Measurements from ENCODE around the gene SBDS. TPM values are rescaled to one million over a fixed set of nuclear protein-coding genes. Genes with fewer than 3 reads are reported as not detected.
A peak's percentile ranks its signal among the peaks of the same experiment; 100 is the strongest.
"Not testable (repeated sequence)": the region's sequence is repeated elsewhere in the genome, so short reads cannot be mapped to it uniquely, and the experiment has no call there.

SBDS gene
- 100 to 1,000 TPM in 1 of 5 donors, 10 to 100 TPM in 4; 87.4 to 108 (median 88.9) TPM for polyA plus RNA-seq (ENCODE audit: insufficient read depth in 1 of 5, insufficient read length in 5 of 5, low replicate concordance in 1 of 5)
- long read RNA-seq, donor 1, transcript SBDS-201 (5 exons, 1,631 nt): major isoform, 33 of 56 reads
- long read RNA-seq, donor 1, partial matches to known transcripts: 23 of 56 reads
- long read RNA-seq, donor 1, other reads (novel, unspliced or antisense): 0 of 56 reads
- long read RNA-seq, donor 2, transcript SBDS-201 (5 exons, 1,631 nt): major isoform, 25 of 26 reads
- long read RNA-seq, donor 2, partial matches to known transcripts: 0 of 26 reads
- long read RNA-seq, donor 2, other reads (novel, unspliced or antisense): 0 of 26 reads
- long read RNA-seq, donor 3, transcript SBDS-201 (5 exons, 1,631 nt): major isoform, 18 of 18 reads
- long read RNA-seq, donor 3, partial matches to known transcripts: 0 of 18 reads
- long read RNA-seq, donor 3, other reads (novel, unspliced or antisense): 0 of 18 reads
- long read RNA-seq, donor 4, transcript SBDS-201 (5 exons, 1,631 nt): major isoform, 24 of 30 reads
- long read RNA-seq, donor 4, partial matches to known transcripts: 0 of 30 reads
- long read RNA-seq, donor 4, other reads (novel, unspliced or antisense): 6 of 30 reads
- long read RNA-seq, donor 5, transcript SBDS-201 (5 exons, 1,631 nt): major isoform, 41 of 66 reads
- long read RNA-seq, donor 5, partial matches to known transcripts: 25 of 66 reads
- long read RNA-seq, donor 5, other reads (novel, unspliced or antisense): 0 of 66 reads
- long read RNA-seq, donor 6, transcript SBDS-201 (5 exons, 1,631 nt): major isoform, 43 of 75 reads
- long read RNA-seq, donor 6, partial matches to known transcripts: 32 of 75 reads
- long read RNA-seq, donor 6, other reads (novel, unspliced or antisense): 0 of 75 reads
- long read RNA-seq, donor 7, transcript SBDS-201 (5 exons, 1,631 nt): major isoform, 22 of 22 reads
- long read RNA-seq, donor 7, partial matches to known transcripts: 0 of 22 reads
- long read RNA-seq, donor 7, other reads (novel, unspliced or antisense): 0 of 22 reads
- long read RNA-seq, donor 8, transcript SBDS-201 (5 exons, 1,631 nt): major isoform, 10 of 10 reads
- long read RNA-seq, donor 8, partial matches to known transcripts: 0 of 10 reads
- long read RNA-seq, donor 8, other reads (novel, unspliced or antisense): 0 of 10 reads

DNA sequence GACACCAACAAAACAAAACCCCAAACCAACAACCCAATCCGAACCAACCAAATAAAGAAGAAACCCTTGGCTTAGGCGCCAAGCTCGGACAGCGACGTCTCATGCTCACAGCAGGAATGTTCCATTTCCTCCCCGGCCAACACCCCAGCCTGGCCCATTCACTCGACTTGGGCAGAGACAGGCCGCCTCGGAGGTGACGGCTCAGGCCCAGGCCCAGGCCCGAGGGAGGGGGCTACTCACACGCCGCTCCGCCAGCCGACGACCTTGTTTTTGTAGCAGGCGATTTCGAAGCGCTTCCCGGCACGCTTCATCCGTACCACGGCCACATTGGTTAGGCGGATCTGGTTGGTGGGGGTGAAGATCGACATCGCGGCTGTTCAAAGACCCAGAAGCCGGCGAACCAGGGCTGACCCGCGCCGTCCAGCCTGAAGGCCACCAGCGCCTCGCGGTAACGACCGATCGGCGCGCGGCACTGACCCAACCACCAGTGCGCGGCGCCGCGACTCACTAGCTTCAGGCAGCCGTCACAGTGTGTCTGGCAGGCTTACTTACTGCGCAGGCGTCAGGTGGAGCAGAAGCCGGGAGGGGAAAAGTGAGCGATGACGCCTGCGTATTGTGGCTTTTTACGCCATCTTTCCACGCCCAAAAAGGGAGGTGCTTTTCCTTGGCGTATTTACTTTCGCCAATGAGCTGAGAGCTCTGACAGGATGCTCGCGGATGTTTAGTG lies at the start of gene SBDS:
Gene SBDS (minus strand): TSS at position 537 of the 727 bp plus-strand sequence. CDS start 169 bp downstream, at position 368.
- peak; percentile 95 to 97 for DNase-seq

DNA sequence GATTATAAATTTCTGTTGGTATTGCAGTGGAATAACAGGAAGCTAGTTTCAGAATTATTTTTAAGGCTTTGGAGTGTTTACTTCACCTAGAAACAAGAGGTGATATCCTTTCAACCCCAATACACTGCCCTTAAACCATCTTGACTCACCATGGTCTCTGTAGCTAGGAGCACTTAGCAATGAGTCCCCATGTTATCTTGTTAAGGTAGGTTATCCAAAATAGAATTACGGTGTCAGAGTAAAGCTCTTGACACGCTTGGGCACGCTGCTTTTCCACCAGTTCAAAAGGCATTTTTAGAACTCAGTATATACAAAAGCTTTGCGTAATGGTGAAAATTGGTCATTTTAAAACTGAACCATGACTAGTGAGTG lies 48.2 kb upstream of the SBDS start:
- DNase-seq: not testable (repeated sequence)

DNA sequence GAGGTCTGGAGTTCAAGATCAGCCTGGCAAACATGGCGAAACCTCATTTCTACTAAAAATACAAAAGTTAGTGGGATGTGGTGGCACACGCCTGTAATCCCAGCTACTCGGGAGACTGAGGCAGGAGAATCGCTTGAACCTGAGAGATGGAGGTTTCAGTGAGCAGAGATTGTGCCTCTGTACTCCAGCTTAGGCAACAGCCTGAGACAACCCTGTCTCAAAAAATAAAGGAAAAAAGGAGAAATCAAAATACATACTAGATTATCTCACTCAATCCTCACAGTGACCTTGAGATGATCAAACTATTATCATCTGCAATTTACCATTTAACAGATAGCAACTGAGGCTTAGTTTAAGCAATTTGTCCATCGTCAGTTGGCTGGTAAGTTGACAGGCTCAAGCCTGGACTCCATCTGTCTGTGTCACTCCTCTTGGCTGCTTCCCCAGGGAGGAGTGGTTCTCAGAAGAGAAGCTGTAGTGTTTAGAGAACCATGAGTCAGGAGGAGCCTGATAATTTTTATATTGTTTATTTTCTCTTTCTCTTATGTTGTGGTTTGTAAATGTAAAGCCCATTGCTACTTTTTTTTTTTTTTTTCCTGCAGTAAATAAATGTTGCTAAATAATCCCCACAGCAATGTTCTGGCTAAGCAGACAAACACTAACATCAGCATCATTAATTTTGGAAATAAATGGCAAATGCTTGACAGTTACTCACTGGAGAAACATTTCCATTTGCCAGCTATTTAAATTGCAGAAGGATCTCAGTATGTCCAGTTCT lies 47.6 kb upstream of the SBDS start:
- peak in 1 of 2 donors; percentile 2 for DNase-seq

DNA sequence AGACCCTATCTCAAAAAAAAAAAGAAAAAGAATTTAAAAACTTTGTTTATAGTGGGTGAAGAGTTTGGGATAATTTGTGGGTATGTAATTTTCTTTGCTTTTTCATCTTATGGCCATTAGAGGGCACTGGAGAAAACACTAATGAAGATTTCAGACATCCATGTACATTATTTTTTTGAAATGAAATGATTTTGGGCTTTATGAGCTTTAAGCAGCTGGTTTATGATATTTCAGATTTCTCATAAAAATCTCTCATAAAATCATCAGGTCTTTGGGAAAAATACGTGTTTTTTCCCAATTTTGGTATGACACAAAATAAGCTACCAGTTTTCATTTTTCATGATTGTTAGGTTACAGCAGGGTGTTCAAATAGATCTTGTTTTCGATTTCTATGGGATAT lies 45.4 kb upstream of the SBDS start:
- not testable (repeated sequence) for DNase-seq

DNA sequence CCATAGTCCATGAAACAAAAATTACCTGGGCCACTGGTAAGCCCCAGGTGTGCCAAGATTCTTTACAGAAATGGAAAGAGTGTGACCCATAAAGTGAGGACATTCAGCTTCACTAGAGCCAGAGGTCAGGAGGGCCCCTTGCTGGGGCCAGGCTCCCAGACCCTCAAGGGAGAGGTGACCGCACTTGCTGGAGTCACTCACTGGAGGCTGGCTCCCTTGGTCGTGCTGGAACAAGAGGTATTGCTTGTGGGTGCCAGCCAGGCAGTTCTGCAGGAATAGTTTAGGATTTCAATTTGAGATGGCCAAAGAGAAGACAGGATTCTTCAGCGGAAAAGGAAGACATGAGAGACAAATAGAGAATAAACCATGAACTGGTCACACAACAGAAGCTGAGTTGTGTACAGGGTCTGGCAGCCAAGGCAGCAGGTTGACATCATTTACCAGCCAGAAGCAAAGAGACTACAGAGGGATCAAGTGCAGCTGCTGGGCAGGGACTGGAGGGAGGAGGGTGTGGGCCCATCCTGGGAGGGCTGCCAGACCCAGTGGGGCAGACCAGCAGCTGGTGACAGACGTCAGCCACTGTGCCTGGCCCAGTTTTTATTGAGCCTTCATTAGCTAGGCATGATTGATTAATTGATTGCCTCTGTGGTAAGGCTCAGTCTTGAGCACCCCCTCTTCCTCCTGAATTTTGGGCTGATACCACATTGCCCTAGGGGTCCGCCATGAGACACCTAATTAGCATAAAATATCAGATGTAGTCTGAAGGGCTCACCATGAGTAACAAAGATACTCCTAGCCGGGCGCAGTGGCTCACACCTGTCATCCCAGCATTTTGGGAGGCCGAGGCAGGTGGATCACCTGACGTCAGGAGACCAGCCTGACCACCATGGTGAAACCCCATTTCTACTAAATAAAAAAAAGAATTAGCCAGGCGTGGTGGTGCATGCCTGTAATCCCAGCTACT lies 41.3 kb upstream of the SBDS start:
- DNase-seq: not testable (repeated sequence)

DNA sequence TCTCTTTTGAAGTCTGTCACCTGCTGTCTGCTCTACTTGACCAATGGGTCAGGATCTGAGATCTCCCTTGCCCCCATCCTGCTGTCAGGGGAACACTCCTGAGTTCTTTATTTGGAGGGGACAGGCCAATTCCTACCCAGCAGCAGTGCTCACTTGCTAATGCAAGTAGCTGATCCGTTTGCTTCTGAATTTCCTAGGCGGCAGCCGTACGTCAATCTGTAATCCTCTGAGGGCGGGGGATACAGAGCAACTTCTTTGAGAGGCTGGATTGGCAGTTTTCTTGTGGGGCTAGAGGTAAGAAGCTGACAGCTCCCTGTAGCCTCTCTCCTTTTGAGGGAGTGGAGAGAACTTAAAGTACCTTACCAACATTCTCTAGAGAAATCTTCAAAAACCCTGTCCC lies 37.9 kb upstream of the SBDS start:
- no peak for DNase-seq

DNA sequence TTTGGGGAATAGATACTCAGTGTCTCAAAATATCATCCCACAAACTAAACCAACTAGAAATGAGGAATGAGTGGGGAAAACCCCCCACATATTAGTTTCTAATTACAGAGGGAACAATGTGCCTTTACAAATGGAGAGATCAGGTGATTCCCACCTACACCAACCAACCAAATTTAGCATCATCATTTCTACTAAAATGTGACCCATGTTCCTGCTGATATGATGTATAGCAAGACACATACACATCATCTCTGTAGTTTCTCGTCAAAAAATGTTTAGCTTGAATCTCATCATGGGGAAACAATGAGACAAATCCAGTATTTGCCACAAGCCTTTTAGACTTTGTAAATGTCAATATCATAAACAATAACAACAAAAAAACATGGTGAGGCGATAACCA lies 36.3 kb upstream of the SBDS start:
- DNase-seq: not testable (repeated sequence)

DNA sequence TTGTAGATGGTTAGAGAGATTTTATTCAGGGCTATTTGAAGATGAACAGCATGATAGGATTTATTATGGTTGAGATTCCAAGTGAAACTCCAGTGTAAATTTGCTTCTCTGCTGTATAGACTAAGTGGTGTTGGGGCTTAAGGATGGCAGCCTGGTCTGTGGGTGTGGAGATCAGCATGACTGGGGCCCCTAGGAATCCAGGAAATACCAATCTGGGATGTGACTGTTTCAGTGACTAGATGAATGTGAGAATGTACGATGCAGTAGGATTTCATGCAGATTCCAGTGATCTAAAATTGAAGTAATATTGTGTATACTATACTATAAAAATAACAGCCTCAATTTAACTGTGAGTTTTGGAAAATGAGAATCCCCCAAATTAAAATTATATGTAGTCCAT lies 30.1 kb upstream of the SBDS start:
- not testable (repeated sequence) for DNase-seq

DNA sequence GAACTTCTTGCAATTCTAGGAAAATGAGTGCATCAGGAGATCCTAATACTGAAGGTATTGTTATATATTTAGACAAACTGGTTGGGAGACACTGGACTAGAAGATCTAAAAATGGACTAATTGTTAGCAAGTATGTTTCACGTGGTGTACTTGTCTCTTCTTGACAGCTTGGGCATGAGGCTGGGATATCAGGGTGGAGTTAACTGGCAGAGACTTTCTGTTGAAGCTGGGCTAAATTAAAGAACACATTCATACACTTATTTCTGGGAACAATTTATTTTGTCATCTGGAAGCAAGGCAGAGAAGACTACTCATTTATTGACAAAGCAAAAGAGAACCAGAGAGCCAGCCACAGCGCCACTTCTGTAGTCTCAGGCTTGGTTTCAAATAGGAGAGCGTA lies 27.1 kb upstream of the SBDS start:
- no peak for DNase-seq

DNA sequence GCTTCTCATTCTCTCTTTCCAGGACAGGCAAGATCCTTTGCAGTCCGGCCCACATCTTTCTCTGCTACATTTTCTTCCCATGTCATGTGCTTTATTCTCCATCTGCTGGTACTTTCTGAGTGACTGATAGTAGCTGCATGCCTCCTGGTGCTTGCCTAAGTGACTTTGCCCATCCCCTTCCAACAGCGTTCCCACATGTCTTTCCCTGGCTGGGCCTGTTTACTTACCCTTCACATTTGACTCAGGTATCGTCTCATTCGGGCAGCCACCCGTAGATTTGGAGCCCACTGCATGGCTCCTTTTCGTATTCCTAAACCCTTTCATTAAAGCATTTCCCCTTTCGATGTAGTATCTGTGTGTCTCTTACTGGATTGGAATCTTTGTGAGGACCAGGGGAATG lies 25.9 kb upstream of the SBDS start:
- no peak for DNase-seq

DNA sequence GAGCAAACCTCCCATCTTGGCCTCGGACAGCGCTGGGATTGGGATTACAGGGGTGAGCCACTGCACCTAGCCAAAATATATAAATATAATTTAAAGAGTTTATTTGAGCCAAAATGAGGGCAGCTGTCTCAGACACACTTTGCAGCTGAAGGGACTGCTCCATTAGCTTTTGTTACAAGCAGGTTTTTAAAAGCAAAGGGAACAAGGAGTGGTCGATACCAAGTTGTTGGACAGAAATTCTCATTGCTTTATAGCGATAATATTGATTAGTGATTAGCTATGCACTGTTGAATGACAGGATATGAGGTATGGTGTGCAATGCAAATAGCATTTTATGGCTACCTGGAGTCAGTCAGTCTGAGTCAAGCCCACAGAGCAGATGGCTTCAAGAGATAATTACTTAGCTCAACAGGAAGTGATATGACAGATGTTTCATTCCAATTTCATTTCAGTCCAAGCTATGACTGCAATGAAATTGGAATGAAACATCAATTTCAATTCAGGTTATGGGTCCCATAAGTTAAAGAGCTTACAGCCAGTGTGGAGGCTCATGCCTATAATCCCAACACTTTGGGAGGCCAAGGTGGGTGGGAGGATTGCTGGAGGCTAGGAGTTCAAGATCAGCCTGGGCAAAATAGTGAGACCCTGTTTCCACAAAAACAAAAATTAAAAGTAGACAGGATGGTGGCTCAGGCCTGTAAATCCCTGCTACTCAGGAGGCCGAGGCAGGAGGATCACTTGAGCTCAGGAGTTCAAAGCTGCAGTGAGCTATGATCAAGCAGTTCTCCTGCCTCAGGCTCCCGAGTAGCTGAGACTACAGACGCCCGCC lies 24.4 kb upstream of the SBDS start:
- no peak for DNase-seq

DNA sequence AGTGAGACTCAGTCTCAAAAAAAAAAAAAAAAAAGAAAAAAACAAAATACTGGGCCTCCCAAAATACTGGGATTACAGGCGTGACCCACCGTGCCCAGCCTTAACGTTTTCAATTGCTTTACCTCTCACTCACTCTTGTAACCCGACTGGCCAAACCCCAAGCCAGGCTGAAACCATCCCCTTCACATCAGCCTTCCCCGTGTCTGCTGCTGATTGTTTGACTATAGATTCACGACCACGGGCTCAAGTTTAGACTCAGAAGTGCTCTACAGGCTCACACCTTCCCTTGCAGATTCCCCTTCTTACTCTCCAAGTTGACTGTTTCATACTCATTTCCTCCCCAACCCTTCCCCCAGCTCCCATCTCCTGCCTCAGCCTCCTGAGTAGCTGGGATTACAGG lies 23.6 kb upstream of the SBDS start:
- DNase-seq: no peak

DNA sequence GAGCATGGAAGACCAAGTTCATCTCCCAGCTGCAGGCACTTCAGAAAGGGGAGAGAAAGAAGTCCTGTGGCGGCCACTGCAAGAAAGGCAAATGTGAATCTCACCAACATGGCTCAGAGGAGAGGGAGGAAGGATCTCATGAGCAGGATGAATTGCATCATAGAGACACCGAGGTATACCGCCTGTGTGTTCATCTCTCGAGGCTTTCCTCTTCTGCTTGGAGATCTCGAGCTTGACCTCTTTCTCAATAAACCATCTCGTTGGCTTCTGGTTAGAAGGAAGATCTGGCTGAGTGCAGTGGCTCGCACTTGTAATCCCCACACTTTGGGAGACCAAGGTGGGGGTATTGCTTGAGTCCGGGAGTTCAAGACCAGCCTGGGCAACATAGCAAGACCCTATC lies 22.6 kb upstream of the SBDS start:
- not testable (repeated sequence) for DNase-seq

DNA sequence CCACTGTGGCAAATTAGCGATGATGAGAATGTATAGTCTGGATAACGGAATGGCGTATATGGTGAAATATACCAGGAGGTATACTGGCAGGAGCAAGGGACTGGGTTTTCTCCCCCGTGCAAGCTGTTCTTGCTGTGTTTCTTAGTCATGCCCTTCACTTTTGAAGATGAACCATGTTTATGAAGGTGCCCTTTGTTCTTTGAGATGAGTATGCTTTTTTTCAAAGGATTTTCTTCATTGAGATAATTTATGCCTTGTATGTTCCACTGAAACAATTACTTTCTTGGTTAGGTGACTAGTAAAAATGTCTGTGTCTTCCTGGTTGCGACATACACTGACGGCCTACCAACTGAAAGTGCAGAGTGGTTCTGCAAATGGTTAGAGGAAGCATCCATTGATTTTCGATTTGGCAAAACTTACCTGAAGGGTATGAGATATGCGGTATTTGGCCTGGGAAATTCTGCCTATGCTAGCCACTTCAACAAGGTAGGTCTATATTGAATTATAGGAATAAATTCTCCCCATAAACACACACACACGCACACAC lies 18.8 kb upstream of the SBDS start:
- not testable (repeated sequence) for DNase-seq

DNA sequence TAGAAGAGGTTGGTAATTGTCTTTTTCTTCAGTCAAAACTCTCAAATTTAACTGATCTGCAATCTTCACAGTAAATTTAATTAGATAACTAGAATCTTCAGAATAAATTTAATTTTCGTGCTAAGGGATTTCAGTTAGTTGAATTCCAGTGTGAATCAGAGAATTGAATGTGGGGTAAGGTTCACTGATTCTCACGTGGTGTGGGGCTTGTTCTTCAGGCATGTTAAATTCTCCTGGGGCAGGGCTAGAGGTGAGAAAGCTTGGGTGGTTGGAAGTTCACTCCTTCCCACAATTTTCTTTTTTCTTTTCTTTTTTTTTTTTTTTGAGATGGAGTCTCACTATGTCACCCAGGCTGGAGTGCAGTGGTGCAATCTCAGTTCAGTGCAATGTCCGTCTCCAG lies 14.3 kb upstream of the SBDS start:
- not testable (repeated sequence) for DNase-seq

DNA sequence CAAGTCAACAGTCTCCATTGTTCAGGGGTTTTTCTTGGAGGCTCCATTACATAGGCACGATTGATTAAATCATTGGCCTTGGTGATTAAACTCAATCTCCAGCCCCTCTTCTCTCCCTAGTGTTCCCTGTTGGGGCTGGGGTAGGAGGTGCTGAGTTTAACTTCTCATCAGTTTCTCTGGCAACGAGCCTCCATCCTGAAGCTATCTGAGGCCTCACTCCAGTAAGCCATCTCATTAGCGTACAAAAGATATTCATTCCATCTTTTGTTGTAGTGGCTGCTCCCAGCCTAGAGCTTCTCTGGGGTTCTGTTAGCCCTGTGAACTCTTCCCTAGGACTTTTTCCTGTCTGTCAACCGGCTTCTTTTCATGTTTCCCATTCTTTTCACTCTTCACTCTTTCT lies 12.9 kb upstream of the SBDS start:
- no peak for DNase-seq

DNA sequence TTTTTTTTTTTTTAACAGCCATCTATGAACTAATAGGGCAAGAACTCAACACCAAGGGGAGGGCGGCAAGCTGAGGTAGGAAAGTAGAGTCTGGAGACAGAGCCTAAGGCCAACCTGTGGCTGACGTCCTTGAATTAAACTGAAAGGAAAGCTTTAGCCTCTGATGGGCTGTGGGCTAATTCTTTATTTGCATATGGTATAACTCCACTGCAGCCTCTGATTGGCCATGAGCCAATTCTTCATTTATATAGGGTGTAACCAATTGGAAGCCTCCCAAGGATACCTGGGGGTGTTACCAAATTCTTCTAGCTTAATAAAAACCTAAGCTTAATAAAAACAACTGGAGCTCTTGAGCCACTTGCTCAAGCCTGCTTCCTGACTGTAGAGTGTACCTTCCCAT lies 11.6 kb upstream of the SBDS start:
- DNase-seq: no peak

DNA sequence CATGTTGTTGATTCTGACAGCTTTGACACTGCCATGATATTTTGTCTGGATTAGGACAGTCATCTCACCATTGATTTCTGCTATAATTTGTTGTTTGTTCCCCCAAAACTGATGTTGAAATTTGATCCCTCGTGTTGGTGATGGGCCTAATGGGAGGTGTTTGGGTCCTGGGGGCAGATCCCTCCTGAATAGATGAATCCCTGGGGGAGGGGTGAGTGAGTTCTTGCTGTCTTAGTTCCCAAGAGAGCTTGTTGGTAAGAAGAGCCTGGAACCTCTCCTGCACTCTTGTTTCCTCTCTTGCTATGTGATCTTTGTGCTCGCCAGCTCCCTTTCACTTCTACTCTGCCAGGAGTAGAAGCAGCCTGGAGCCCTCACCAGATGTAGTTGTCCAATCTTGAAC lies 8.8 kb upstream of the SBDS start:
- DNase-seq: not testable (repeated sequence)
